IPS-18c (cell line): ENCODE measurements around the gene MBNL2.

Source experiments
- H3K4me3 ChIP-seq: 2 replicates; pipeline ENCODE4 v1.7.0; 2013; ENCODE audit warnings: low read depth, mild to moderate bottlenecking, low read length, moderate library complexity; ENCODE audit not compliant: insufficient read depth
- H3K9me3 ChIP-seq: one replicate; pipeline ENCODE4 v1.6.1; 2013; ENCODE audit warnings: mild to moderate bottlenecking, low read length, moderate library complexity; ENCODE audit not compliant: control insufficient read depth, insufficient read depth

The MBNL2 gene

GRCh38 chr13:97239943-97240787 lies 18.0 kb downstream of the MBNL2 start:
- no peak overlapping the region for H3K4me3 ChIP-seq
- H3K9me3 ChIP-seq: no peaks in the 10 kb centered on the region

- Histone ChIP-seq H3K9me3 (no peaks in the 10 kb centered on the region), H3K4me3 (no peak overlapping the region)
These were observed 18.9 kb downstream of the MBNL2 start for GRCh38 chr13:97240788-97241734.

- Histone ChIP-seq H3K4me3 (no peak overlapping the region), H3K9me3 (no peaks in the 10 kb centered on the region)
These were observed 19.6 kb downstream of the MBNL2 start for GRCh38 chr13:97241761-97242160.

- H3K9me3 ChIP-seq: no peaks in the 10 kb centered on the region
- H3K4me3 ChIP-seq: no peak overlapping the region
These were observed 20.8 kb downstream of the MBNL2 start for GRCh38 chr13:97242755-97243497.

GRCh38 chr13:97243915-97244781 lies 22.0 kb downstream of the MBNL2 start:
- Histone ChIP-seq H3K9me3 (no peaks in the 10 kb centered on the region), H3K4me3 (no peak overlapping the region)

- H3K9me3 ChIP-seq: no peaks in the 10 kb centered on the region
- no peak overlapping the region for H3K4me3 ChIP-seq
These were observed 22.9 kb downstream of the MBNL2 start for GRCh38 chr13:97245011-97245410.

- no peak overlapping the region for H3K4me3 ChIP-seq
- no peaks in the 10 kb centered on the region for H3K9me3 ChIP-seq
These were observed 24.5 kb downstream of the MBNL2 start for GRCh38 chr13:97246596-97247158.

- H3K9me3 ChIP-seq: no peaks in the 10 kb centered on the region
- no peak overlapping the region for H3K4me3 ChIP-seq
These were observed 26.1 kb downstream of the MBNL2 start for GRCh38 chr13:97248243-97248642.

- Histone ChIP-seq H3K9me3 (no peaks in the 10 kb centered on the region), H3K4me3 (no peak overlapping the region)
These were observed 27.1 kb downstream of the MBNL2 start for GRCh38 chr13:97249093-97249795.

GRCh38 chr13:97249796-97250495 lies 27.8 kb downstream of the MBNL2 start:
- Histone ChIP-seq H3K4me3 (no peak overlapping the region), H3K9me3 (no peaks in the 10 kb centered on the region)

- Histone ChIP-seq H3K4me3 (no peak overlapping the region), H3K9me3 (no peaks in the 10 kb centered on the region)
These were observed 28.4 kb downstream of the MBNL2 start for GRCh38 chr13:97250560-97250959.

- H3K9me3 ChIP-seq: no peaks in the 10 kb centered on the region
These were observed 30.6 kb downstream of the MBNL2 start for GRCh38 chr13:97252735-97253134.

GRCh38 chr13:97253581-97254293 lies 31.6 kb downstream of the MBNL2 start:
- Histone ChIP-seq H3K4me3 (no peak overlapping the region), H3K9me3 (no peaks in the 10 kb centered on the region)

More at GRCh38 chr13:97252735-97253134, 30.6 kb downstream of the MBNL2 start:
- H3K4me3 ChIP-seq: no peak overlapping the region

GRCh38 chr13:97254816-97255215 lies 32.7 kb downstream of the MBNL2 start:
- Histone ChIP-seq H3K9me3 (no peaks in the 10 kb centered on the region), H3K4me3 (no peak overlapping the region)
